Amniotic stem cell (primary cell): ENCODE measurements around the gene MACF1.
A peak's percentile ranks its signal among the peaks of the same experiment; 100 is the strongest.
"Not testable (repeated sequence)": the region's sequence is repeated elsewhere in the genome, so short reads cannot be mapped to it uniquely, and the experiment has no call there.

ENCODE experiments used
- DNase-seq: peaks from one replicate; lab custom pipeline; 2025; lab: John Stamatoyannopoulos, UW

The MACF1 gene

GRCh38 chr1:39181311-39181710, 23.2 kb upstream of the MACF1 start:
- DNase-seq = no peak

DNA sequence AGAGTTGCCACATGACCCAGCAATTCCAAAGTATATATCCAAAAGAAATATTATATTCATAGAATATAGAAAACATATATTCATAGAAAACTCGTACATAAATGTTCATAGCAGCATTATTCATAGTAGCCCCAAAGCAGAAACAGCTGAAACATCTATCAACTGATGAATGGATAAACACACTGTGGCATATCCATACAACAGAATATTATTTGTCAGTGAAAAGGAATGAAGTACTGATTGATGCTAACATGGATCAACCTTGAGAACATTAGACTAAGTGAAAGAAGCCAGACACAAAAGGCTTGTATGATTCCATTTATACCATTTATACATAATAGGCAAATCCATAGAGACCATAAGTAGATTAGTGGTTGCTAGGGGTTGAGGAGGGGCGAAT, 21.7 kb upstream of the MACF1 start:
- DNase-seq = no peak

DNA sequence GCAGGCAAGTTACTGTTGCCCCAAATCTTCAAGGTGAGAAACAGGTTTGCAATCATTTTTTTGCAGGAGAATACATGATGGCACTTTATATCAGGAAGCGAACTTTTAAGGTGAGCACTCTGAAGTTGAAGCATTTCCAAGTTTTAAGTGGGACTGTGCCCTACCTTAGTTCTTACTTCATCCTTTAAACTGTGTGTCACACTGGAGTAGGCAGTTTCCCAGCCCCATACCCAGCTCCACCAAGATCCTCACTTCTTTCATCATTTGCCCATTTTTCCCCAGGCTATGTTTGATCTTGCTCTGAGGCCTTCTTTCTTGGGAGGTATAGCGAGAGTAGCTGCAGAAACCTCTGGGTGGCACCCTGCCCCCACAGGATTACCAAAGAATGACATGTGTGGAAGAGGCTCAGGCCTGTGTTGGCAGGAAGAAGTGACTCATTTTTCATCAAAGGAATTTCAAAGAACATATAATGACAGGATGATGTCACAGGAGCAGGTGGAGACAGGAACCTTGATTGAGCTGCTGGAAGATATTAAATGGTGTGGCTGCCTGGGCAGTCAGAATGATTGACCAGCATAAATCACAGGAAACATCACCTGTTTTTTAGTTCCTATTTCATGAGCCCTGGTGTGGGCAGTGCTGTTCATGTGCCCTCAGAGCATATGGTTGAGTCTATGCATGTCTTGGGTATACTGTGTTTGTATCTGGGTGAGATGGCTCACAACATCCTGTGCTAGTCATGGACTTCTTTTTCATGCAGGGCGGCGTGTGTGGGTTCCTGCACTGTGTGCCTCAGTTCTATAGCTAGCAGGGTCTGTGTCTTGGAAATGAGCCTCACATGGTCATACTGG, 20.8 kb upstream of the MACF1 start:
- peak; percentile 57 for DNase-seq

DNA sequence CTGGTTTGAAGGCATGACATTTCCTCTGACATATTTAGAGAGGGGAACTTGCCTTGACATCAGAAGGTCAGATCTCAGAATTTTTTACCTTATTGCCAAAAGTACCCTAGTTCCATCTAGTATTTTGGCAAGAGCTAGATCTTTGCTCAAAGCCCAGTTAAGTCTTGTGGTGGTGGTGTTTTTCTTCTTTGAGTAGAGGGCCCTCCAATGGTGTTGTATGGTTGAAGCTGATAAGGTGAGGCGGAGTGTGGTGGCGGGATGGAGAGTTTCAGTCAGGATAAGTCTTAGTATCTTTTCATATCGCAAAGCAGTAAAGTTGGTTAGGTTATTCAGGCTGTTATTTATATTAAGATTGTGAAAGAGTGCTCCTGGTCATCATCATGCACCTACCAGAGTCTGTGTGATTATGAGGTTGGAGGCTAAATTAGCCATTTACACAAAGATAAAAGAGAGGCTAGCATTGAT, 20.1 kb upstream of the MACF1 start:
- no peak for DNase-seq

GRCh38 chr1:39187275-39188046, 17.0 kb upstream of the MACF1 start:
- no peak for DNase-seq

- peak; percentile 41 for DNase-seq
These were observed 14.9 kb upstream of the MACF1 start for GRCh38 chr1:39189592-39190041.

DNA sequence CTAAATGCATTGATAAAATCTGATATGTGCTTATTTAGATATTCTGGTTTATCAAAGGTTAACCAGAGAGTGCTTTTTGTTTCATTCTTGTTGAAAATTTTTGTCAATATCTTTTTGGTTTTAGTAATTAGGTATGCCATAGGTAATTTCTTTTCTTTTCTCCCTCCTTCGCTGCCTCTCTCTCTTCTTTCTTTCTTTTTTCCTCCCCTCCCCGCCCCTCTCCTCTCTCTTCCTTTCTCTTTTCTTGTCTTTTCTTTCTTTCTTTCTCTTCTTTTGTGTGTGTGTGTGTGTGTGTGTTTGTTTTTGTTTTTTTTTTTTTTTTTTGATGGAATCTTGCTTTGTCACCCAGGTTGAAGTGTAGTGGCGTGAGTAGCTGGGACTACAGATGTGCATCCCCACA, 14.4 kb upstream of the MACF1 start:
- DNase-seq = no peak

DNA sequence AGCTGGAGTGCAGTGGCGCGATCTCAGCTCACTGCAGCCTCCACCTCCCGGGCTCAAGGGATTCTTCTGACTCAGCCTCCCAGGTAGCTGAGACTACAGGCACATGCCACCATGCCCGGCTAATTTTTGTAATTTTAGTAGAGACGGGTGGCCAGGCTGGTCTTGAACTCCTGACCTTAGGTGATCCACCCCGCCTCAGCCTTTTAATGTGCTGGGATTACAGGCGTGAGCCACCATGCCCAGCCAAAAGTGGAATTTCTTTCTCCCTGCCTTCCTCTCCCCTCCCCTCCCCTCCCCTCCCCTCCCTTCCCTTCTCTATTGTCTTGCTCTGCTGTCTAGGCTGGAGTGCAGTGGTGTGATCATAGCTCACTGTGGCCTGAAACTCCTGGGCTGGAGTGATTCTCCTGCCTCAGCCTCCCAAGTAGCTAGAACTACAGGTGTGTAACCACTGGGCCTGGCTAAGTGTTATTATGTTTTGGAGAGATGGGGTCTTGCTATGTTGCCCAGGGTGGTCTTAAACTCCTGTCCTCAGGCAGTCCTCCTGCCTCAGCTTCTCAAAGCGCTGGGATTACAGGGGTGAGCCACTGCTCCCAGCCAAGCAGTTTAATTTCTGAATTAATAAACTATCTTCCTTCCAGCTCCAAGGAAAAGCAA, 10.0 kb upstream of the MACF1 start:
- no peak for DNase-seq

- no peak for DNase-seq
These were observed 9.1 kb upstream of the MACF1 start for GRCh38 chr1:39195166-39196111.

DNA sequence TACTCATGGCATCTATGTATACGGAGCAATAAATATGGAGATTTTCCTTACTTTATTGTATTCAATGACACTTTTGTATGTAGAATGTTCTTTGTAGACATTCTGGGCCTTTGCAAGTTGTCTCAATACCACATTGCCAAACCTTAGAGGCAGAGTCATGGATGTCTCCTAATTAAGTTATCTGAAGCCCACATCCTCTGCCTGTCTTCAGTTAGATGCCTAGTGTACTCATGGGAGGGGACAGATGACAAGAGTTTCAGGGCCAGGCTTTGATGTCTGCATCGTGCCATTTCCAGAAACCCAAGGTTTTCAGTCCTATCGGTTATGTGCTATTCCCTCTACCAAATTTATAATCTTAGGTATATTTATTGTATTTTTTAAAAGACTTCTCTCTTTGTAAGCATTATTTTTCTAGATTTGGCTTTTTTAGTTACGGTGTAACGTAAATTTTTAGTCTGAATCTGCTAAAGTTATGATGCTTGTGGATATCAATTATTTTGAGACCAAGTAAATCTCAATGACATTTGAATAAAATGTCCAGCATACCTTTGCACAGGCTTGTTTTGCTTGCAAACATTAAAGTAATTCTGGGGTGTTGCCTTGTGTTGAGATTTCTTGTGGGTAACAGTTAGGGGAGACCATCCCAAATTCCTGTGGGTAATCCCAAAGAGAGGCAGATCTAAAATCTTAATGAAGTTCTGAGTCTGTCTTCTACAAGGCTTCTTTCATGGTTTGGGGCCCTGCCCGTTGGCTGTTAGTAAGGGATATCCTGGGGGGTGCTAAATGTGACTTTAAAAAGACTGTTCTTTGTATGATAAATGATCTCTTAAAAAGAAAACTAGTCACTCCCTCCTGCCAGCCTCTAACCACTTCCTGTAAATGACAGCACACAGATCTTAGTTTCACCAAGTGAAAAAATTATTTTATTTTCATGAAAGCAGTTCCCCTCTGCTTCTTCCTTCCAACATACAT, 8.0 kb upstream of the MACF1 start:
- DNase-seq = no peak

DNA sequence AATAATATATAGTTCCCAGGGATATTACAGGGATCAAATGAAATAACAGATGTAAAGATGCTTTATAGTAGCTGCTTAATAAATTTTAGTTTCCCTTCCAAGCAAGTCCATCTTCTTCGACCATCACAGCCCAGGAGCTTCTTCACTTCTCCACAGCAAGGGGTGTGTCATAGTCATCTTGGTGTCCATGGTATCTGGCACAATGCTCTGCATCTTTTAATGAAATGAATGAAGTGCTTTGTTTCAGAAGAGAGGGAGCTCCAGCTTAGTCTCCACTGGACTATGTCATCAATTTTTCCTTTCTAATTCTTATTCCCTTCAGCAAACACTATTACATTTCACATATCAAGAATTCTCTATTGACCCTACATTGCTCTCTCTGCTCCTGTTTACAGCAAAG, 4.9 kb upstream of the MACF1 start:
- DNase-seq = no peak

DNA sequence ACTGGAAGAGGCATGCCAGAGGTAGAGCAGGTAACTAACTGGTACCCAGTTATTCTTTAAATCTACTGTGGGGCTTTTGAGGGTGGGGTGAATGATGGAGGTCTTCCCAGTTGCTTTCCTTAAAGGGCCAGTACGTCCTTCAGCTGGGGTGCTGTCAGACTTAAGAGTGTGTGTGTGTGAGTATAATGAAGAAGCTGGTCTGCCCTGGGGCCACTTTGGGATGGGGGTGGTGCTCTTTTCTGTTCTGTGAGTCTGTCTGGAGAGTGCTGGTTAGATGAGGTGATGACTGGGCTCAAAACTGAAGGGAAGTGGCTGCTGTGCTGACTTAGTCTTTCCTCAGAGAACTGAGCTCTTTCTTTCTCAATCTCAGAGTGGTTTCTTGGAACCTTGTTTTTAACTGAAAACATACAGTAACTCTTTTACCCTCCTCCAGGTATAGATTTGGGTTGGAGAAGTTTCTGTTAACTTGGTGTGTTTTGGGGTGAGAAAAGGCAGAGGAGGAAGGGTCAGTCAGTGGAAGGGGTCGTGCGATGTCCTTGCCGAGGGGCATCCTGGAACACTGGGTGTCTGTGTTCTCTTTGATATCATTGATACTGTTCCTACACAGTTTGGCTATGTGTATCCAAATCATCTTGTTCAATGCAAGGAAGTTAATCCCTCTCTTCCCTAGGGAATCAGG, 746 bp downstream of the MACF1 start:
- DNase-seq = peak; percentile 30

GRCh38 chr1:39205781-39206464, 1.4 kb downstream of the MACF1 start:
- no peak for DNase-seq

DNA sequence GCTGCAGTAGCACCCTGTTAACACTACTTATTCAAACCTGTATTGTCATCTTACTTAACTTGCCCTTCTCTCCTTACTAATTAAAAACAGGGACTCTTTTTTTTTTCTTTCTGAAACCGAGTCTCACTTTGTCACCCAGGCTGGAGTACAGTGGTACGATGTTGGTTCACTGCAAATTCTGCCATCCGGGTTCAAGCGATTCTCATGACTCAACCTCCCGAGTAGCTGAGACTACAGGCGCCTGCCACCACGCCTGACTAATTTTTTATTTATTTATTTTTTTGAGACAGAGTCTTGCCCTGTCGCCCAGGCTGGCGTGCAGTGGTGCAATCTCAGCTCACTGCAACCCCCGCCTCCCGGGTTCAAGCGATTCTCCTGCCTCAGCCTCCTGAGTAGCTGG, 3.9 kb downstream of the MACF1 start:
- not testable (repeated sequence) for DNase-seq

- no peak for DNase-seq
These were observed 6.2 kb downstream of the MACF1 start for GRCh38 chr1:39210649-39211048.

DNA sequence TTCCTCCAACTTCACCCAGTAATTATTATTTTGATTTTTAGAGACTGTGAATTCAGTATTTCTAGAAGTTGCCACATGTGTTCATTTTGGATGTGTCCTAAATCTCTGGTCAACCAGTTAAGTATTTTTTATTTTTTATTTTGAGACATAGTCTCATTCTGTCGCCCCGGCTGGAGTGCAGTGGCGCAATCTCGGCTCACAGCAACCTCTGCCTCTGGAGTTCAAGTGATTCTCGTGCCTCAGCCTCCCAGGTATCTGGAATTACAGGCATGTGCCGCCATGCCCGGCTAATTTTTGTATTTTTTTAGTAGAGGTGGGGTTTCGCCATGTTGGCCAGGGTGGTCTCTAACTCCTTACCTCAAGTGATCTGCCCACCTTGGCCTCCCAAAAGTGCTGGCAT, 8.0 kb downstream of the MACF1 start:
- DNase-seq = no peak

DNA sequence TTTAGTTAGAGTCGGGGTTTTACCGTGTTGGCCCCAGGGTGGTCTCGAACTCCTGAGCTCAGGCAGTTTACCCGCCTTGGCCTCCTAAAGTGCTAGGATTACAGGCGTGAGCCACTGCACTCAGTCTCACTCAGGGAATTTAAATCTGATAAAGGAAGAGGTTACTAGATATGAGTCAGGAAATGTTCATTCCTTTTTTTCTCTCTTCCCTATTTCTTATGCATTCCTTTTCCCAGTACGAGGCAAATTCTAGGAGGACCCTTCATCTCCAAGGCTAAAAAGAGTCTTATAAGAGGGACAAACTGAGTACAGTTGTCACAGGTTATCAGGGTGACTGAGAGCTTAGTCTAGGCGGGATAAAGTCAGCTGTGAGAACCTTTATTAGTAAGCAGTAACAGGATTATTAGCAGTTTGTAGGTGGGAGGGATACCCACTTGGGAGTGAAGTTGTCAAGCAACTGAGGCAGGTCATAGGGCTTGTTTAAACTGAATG, 9.1 kb downstream of the MACF1 start:
- DNase-seq = peak; percentile 53

DNA sequence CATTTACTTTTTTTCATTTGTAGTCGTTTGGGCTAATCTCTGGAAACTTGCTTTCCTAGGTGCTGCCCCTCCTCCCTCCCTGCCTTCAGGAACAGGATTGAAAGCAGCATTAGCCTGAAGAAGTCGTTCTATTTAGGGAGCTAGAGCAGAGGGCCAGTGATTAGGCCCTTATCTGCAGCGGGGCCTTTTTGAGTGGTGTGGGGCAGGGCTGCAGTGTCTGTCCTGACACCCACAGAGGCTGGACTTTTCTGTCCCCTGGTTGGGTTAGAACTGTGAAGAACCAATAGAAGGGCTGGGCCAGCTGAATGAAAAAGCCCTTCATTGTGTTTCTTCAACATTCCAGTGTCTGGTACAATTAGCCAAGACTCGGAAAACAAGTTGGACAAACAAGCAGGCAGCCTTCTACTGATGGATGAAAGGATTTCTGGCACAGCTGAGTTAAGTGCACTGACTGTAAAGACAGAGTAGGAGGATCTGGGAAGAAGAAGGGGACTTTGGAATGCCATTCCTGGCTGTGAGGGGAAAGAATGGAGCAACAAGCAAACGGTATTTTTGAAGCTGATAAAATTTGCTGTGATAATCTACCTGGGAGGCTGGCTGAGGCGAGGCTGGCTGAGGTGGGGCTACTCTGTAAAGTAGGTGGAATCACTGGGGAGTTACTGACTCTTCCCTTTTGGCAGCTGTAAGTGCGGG, 9.7 kb downstream of the MACF1 start:
- no peak for DNase-seq

- no peak for DNase-seq
These were observed 10.2 kb downstream of the MACF1 start for GRCh38 chr1:39214714-39214997.
